Measurements from ENCODE around the gene NR3C2. TPM values are rescaled to one million over a fixed set of nuclear protein-coding genes. Genes with fewer than 3 reads are reported as not detected.

NR3C2 gene
- total RNA-seq, 1 experiment from 2014 or later, result 2.7 TPM

DNA sequence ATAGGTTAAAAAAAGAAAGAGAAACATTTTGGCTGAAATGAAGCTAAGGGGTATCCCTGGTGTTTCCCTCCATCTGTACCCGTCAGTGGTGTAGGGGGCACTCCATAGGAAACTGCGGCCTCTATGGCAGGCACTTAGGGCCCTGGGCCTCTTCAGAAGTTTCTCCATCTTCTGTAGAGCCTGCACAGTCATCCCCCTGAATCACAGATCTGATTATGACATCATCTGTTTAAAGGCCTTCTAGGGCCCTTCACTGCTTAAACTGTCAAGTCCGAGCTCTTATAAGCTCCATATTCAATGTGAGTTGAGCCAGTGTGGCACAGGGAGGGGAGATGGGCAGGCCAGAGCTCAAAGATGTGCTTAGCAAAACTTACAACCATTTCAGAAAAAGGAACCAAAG is 241.3 kb downstream of the NR3C2 start:
- Histone ChIP-seq H3K9ac (ENCODE audit: low read length) (no peak overlapping the region), H3K9me2 (ENCODE audit: insufficient read depth) (no peaks in the 10 kb centered on the region), H3K4me2 (ENCODE audit: low read length) (no peak overlapping the region), H4K20me1 (ENCODE audit: insufficient read depth) (no peaks in the 10 kb centered on the region), H3K27me3 (ENCODE audit: insufficient read depth, low read length) (no peaks in the 10 kb centered on the region), H3K9me3 (ENCODE audit: control insufficient read depth in 1 of 2, insufficient read depth in 1 of 2, low read depth in 1 of 2, low read length in 2 of 2) (no peaks in the 10 kb centered on the region), H3K27ac (ENCODE audit: low read depth, low read length) (no peak overlapping the region), H3K36me3 (ENCODE audit: control insufficient read depth in 1 of 2, insufficient read depth in 2 of 2, low read length in 2 of 2) (no peaks in the 10 kb centered on the region), H3K79me2 (ENCODE audit: insufficient read depth, low read length) (no peaks in the 10 kb centered on the region), H3K4me3 (replicated peaks in 1 of 2; ENCODE audit: low read depth in 1 of 2, low read length in 2 of 2) (no peak overlapping the region), H3K4me1 (ENCODE audit: control insufficient read depth in 1 of 2, insufficient read depth in 2 of 2, low read length in 2 of 2) (no peaks in the 10 kb centered on the region), H2AFZ (ENCODE audit: low read depth, low read length, poor library complexity, severe bottlenecking) (no peak overlapping the region)
- TF ChIP-seq ZFX (IDR thresholded peaks at IDR 0.05), result no peak
- TF ChIP-seq EGR1 (IDR thresholded peaks at IDR 0.05; ENCODE audit: low read depth), result no peak
- TF ChIP-seq YY1 (IDR thresholded peaks at IDR 0.05; ENCODE audit: extremely low read depth, insufficient replicate concordance, low read depth, low read length), result no peak
- no peak for TF ChIP-seq SRF (IDR thresholded peaks at IDR 0.05; ENCODE audit: low read depth)
- TF ChIP-seq RAD21 (IDR thresholded peaks at IDR 0.05; ENCODE audit: low read depth), result no peak
- TF ChIP-seq, protein P1, sequence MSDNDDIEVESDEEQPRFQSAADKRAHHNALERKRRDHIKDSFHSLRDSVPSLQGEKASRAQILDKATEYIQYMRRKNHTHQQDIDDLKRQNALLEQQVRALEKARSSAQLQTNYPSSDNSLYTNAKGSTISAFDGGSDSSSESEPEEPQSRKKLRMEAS (IDR thresholded peaks at IDR 0.05), result no peak
- ATAC-seq, result no peak
- POLR2A ChIA-PET, result no interaction called here
- no TSS peak for BruUV-seq (replicated peaks)
- CTCF ChIA-PET, result no interaction called here
- no peak for DNase-seq (ENCODE audit: low read depth, low spot score)
- RAD21 ChIA-PET (ENCODE audit: low non-redundant PET in 1 of 2, low total read pairs in 2 of 2, uncharacterized antibody in 2 of 2, unreplicated experiment in 2 of 2), result no interaction called here
- intact Hi-C loops (cut with micrococcal nuclease), result no loop called here

DNA sequence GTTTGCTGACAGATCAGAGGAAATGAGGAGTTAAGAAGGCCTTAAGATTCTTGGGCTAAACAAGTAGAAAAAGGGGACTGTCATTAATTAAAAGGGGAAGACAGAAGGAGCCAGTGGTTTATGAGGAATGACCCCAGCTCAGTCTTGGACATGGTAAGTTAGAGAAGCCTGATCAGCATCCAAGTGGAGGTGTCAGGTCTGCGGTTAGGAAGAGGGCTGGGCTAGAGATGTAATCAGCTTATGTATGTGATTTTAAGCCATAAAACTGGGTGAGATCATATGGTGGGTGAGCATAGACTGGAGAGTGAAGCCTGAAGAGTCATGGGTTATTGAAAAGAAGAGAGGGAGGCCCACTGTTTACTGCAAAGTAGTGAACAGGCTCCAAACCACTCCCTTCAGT is 246.1 kb downstream of the NR3C2 start:
- H2AFZ ChIP-seq (ENCODE audit: low read depth, low read length, poor library complexity, severe bottlenecking), result no peak overlapping the region
- intact Hi-C loops (cut with micrococcal nuclease), result no loop called here
- H3K36me3 ChIP-seq (ENCODE audit: control insufficient read depth in 1 of 2, insufficient read depth in 2 of 2, low read length in 2 of 2), result no peaks in the 10 kb centered on the region
- POLR2A ChIA-PET, result no interaction called here
- CTCF ChIA-PET, result no interaction called here
- RAD21 ChIA-PET (ENCODE audit: low non-redundant PET in 1 of 2, low total read pairs in 2 of 2, uncharacterized antibody in 2 of 2, unreplicated experiment in 2 of 2), result no interaction called here
- H3K9me3 ChIP-seq (ENCODE audit: control insufficient read depth in 1 of 2, insufficient read depth in 1 of 2, low read depth in 1 of 2, low read length in 2 of 2), result no peaks in the 10 kb centered on the region
- H3K4me2 ChIP-seq (ENCODE audit: low read length), result no peak overlapping the region
- no peak overlapping the region for H3K9ac ChIP-seq (ENCODE audit: low read length)
- no peaks in the 10 kb centered on the region for H3K4me1 ChIP-seq (ENCODE audit: control insufficient read depth in 1 of 2, insufficient read depth in 2 of 2, low read length in 2 of 2)
- H4K20me1 ChIP-seq (ENCODE audit: insufficient read depth), result no peaks in the 10 kb centered on the region
- H3K4me3 ChIP-seq (replicated peaks in 1 of 2; ENCODE audit: low read depth in 1 of 2, low read length in 2 of 2), result no peak overlapping the region
- H3K27me3 ChIP-seq (ENCODE audit: insufficient read depth, low read length), result no peaks in the 10 kb centered on the region
- H3K27ac ChIP-seq (ENCODE audit: low read depth, low read length), result no peak overlapping the region
- ATAC-seq (no peak), DNase-seq (ENCODE audit: low read depth, low spot score) (no peak)
- no peaks in the 10 kb centered on the region for H3K9me2 ChIP-seq (ENCODE audit: insufficient read depth)
- no TSS peak for BruUV-seq (replicated peaks)
- H3K79me2 ChIP-seq (ENCODE audit: insufficient read depth, low read length), result no peaks in the 10 kb centered on the region
- TF ChIP-seq, protein P2, sequence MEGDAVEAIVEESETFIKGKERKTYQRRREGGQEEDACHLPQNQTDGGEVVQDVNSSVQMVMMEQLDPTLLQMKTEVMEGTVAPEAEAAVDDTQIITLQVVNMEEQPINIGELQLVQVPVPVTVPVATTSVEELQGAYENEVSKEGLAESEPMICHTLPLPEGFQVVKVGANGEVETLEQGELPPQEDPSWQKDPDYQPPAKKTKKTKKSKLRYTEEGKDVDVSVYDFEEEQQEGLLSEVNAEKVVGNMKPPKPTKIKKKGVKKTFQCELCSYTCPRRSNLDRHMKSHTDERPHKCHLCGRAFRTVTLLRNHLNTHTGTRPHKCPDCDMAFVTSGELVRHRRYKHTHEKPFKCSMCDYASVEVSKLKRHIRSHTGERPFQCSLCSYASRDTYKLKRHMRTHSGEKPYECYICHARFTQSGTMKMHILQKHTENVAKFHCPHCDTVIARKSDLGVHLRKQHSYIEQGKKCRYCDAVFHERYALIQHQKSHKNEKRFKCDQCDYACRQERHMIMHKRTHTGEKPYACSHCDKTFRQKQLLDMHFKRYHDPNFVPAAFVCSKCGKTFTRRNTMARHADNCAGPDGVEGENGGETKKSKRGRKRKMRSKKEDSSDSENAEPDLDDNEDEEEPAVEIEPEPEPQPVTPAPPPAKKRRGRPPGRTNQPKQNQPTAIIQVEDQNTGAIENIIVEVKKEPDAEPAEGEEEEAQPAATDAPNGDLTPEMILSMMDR (IDR thresholded peaks at IDR 0.05 in 2 of 3, conservative IDR thresholded peaks at IDR 0.05 in 1 of 3; ENCODE audit: borderline replicate concordance in 1 of 3, insufficient read depth in 1 of 3, low read depth in 2 of 3, low read length in 2 of 3), result no peak
- TF ChIP-seq YY1 (IDR thresholded peaks at IDR 0.05; ENCODE audit: extremely low read depth, insufficient replicate concordance, low read depth, low read length) (no peak), ELF1 (IDR thresholded peaks at IDR 0.05; ENCODE audit: borderline replicate concordance, low read depth) (no peak), RAD21 (IDR thresholded peaks at IDR 0.05; ENCODE audit: low read depth) (no peak), EGR1 (IDR thresholded peaks at IDR 0.05; ENCODE audit: low read depth) (no peak), EZH2phosphoT487 (IDR thresholded peaks at IDR 0.05; ENCODE audit: borderline replicate concordance) (no peak), FOSL1 (IDR thresholded peaks at IDR 0.05; ENCODE audit: low read depth) (no peak), JUND (IDR thresholded peaks at IDR 0.05) (no peak)
- TF ChIP-seq, protein P3, sequence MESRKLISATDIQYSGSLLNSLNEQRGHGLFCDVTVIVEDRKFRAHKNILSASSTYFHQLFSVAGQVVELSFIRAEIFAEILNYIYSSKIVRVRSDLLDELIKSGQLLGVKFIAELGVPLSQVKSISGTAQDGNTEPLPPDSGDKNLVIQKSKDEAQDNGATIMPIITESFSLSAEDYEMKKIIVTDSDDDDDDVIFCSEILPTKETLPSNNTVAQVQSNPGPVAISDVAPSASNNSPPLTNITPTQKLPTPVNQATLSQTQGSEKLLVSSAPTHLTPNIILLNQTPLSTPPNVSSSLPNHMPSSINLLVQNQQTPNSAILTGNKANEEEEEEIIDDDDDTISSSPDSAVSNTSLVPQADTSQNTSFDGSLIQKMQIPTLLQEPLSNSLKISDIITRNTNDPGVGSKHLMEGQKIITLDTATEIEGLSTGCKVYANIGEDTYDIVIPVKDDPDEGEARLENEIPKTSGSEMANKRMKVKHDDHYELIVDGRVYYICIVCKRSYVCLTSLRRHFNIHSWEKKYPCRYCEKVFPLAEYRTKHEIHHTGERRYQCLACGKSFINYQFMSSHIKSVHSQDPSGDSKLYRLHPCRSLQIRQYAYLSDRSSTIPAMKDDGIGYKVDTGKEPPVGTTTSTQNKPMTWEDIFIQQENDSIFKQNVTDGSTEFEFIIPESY (IDR thresholded peaks at IDR 0.05; ENCODE audit: extremely low read depth, insufficient replicate concordance, low read length), result no peak
- TF ChIP-seq, protein P4, sequence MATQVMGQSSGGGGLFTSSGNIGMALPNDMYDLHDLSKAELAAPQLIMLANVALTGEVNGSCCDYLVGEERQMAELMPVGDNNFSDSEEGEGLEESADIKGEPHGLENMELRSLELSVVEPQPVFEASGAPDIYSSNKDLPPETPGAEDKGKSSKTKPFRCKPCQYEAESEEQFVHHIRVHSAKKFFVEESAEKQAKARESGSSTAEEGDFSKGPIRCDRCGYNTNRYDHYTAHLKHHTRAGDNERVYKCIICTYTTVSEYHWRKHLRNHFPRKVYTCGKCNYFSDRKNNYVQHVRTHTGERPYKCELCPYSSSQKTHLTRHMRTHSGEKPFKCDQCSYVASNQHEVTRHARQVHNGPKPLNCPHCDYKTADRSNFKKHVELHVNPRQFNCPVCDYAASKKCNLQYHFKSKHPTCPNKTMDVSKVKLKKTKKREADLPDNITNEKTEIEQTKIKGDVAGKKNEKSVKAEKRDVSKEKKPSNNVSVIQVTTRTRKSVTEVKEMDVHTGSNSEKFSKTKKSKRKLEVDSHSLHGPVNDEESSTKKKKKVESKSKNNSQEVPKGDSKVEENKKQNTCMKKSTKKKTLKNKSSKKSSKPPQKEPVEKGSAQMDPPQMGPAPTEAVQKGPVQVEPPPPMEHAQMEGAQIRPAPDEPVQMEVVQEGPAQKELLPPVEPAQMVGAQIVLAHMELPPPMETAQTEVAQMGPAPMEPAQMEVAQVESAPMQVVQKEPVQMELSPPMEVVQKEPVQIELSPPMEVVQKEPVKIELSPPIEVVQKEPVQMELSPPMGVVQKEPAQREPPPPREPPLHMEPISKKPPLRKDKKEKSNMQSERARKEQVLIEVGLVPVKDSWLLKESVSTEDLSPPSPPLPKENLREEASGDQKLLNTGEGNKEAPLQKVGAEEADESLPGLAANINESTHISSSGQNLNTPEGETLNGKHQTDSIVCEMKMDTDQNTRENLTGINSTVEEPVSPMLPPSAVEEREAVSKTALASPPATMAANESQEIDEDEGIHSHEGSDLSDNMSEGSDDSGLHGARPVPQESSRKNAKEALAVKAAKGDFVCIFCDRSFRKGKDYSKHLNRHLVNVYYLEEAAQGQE (IDR thresholded peaks at IDR 0.05; ENCODE audit: low read depth), result no peak
